Measurements from ENCODE around the gene GTPBP10. TPM values are rescaled to one million over a fixed set of nuclear protein-coding genes. Genes with fewer than 3 reads are reported as not detected.

Gene GTPBP10
- polyA plus RNA-seq, 3 donors: 22.6 to 29.0 (median 24.5) TPM

- no peak for DNase-seq (ENCODE audit: extremely low read depth in 1 of 11, low read depth in 9 of 11, low spot score in 4 of 11)
Measured at GRCh38 chr7:90411510-90411909, 65.0 kb downstream of the GTPBP10 start.

GRCh38 chr7:90412458-90413184 lies 66.1 kb downstream of the GTPBP10 start:
- DNase-seq (ENCODE audit: extremely low read depth in 1 of 11, low read depth in 9 of 11, low spot score in 4 of 11): no peak

GRCh38 chr7:90413185-90413528 lies 66.6 kb downstream of the GTPBP10 start:
- DNase-seq (ENCODE audit: extremely low read depth in 1 of 11, low read depth in 9 of 11, low spot score in 4 of 11): no peak

- no peak for DNase-seq (ENCODE audit: extremely low read depth in 1 of 11, low read depth in 9 of 11, low spot score in 4 of 11)
Measured at GRCh38 chr7:90421651-90422050, 75.1 kb downstream of the GTPBP10 start.

GRCh38 chr7:90424720-90425119 lies 78.2 kb downstream of the GTPBP10 start:
- DNase-seq (ENCODE audit: extremely low read depth in 1 of 11, low read depth in 9 of 11, low spot score in 4 of 11): no peak

GRCh38 chr7:90425376-90425775 lies 78.9 kb downstream of the GTPBP10 start:
- DNase-seq (ENCODE audit: extremely low read depth in 1 of 11, low read depth in 9 of 11, low spot score in 4 of 11): no peak

- DNase-seq (ENCODE audit: extremely low read depth in 1 of 11, low read depth in 9 of 11, low spot score in 4 of 11): peak in 3 of 11 donors; percentile 9 to 32 (median 21)
Measured at GRCh38 chr7:90430614-90431460, 84.3 kb downstream of the GTPBP10 start.

GRCh38 chr7:90432752-90433151 lies 86.2 kb downstream of the GTPBP10 start:
- no peak for DNase-seq (ENCODE audit: extremely low read depth in 1 of 11, low read depth in 9 of 11, low spot score in 4 of 11)

GRCh38 chr7:90433221-90433620 lies 86.7 kb downstream of the GTPBP10 start:
- no peak for DNase-seq (ENCODE audit: extremely low read depth in 1 of 11, low read depth in 9 of 11, low spot score in 4 of 11)

Other genes starting within 250 kb of the GTPBP10 start
- gene STEAP1, start 192.2 kb upstream of the GTPBP10 start, polyA plus RNA-seq (ENCODE audit: insufficient read length in 3 of 3): 10 to 100 TPM; 10.4 to 16.2 (median 14.0) TPM
- gene STEAP2, start 135.0 kb upstream of the GTPBP10 start, polyA plus RNA-seq (ENCODE audit: insufficient read length in 3 of 3): 10 to 100 TPM; 11.4 to 20.4 (median 13.4) TPM
- 10 to 100 TPM; 12.6 to 25.3 (median 19.1) TPM for gene CFAP69, start 101.5 kb upstream of the GTPBP10 start, polyA plus RNA-seq (ENCODE audit: insufficient read length in 3 of 3)
- under 1 TPM; 0.36 to 0.68 (median 0.48) TPM for gene FAM237B, start 25.4 kb upstream of the GTPBP10 start, polyA plus RNA-seq (ENCODE audit: insufficient read length in 3 of 3)
- 10 to 100 TPM; 40.4 to 54.3 (median 52.1) TPM for gene CLDN12, start 56.7 kb downstream of the GTPBP10 start, polyA plus RNA-seq (ENCODE audit: insufficient read length in 3 of 3)
- gene PTTG1IP2, start 122.9 kb downstream of the GTPBP10 start, polyA plus RNA-seq (ENCODE audit: insufficient read length in 3 of 3): under 1 TPM in 1 of 3 donors, not detected in 2; 0.50 TPM
- gene CDK14, start 249.6 kb downstream of the GTPBP10 start, polyA plus RNA-seq (ENCODE audit: insufficient read length in 3 of 3): 10 to 100 TPM; 28.6 to 35.1 (median 33.7) TPM

Measured in renal cortex interstitium (tissue), 11 donors.